ENCODE results near the gene RNF135.

- TF ChIP-seq CTCF (IDR thresholded peaks at IDR 0.05) = no peak
- peak; percentile 18 for TF ChIP-seq EZH2 (IDR thresholded peaks at IDR 0.05)
Observed at GRCh38 chr17:30921544-30922196, 49.2 kb upstream of the RNF135 start, which contains the start of gene ADAP2.

All from neural progenitor cell (in vitro differentiated cells).